Colonic mucosa (tissue), 4 donors: Measurements from ENCODE around the gene SLC17A3. TPM values are rescaled to one million over a fixed set of nuclear protein-coding genes. Genes with fewer than 3 reads are reported as not detected.

Experiments
- DNase-seq: peaks from one replicate; pipeline ENCODE4 v3.0.0-alpha.2; 2020
- H3K27ac ChIP-seq: fragments of 200-600 bp; one replicate; pipeline ENCODE4 v1.8.0; 2021
- H3K27me3 ChIP-seq: fragments of 200-600 bp; one replicate; pipeline ENCODE4 v1.8.0; 2021
- H3K36me3 ChIP-seq: fragments of 200-600 bp; one replicate; pipeline ENCODE4 v1.8.0; 2021
- H3K4me1 ChIP-seq: fragments of 200-600 bp; one replicate; pipeline ENCODE4 v1.8.0; 2021; ENCODE audit warnings: mild to moderate bottlenecking
- H3K4me3 ChIP-seq: fragments of 200-600 bp; one replicate; pipeline ENCODE4 v1.8.0; 2021
- H3K9ac ChIP-seq, 2 donors: one replicate each; pipeline ENCODE4 v1.7.0; 2013; ENCODE audit warnings: control low read depth in 2 of 2, low read depth in 2 of 2, low read length in 2 of 2
- H3K9me3 ChIP-seq: fragments of 200-600 bp; one replicate; pipeline ENCODE4 v1.8.0; 2021
- CTCF ChIP-seq: fragments of 200-600 bp; IDR thresholded peaks from one replicate; pipeline ENCODE4 v1.8.0; 2022; ENCODE audit warnings: antibody characterized with exemption, mild to moderate bottlenecking
- intact Hi-C: fragments of 100-400 bp; cut with DNase I; formaldehyde crosslinking; loops from one replicate; pipeline ENCODE4 v1.14.1; 2022
- total RNA-seq, 2 donors: library from RNA; stranded (reverse); fragmentation: NEBNext Ultra II Directional in 1 of 2; extraction: Animal tissue kit (Norgen Biotek cat#: 25700) in 1 of 2; gene quantifications; one replicate each; pipeline ENCODE4 v1.2.1, GENCODE V29; 2021
- donor health status: healthy.
- donor health status: DM: no; HTN: no; CAD: no.
- donor health status: DM: no; HTN: no; CAD: no.

Gene SLC17A3
- total RNA-seq, 2 donors from 2014 or later, result not detected

- no peaks in the 10 kb centered on the region for H3K36me3 ChIP-seq
- no peak for DNase-seq
- H3K9ac ChIP-seq, result no peak overlapping the region
- H3K27ac ChIP-seq, result no peak overlapping the region
- H3K4me3 ChIP-seq, result no peak overlapping the region
- no peaks in the 10 kb centered on the region for H3K9me3 ChIP-seq
- intact Hi-C loops, result no loop called here
- TF ChIP-seq CTCF, result no peak
- H3K27me3 ChIP-seq, result no peaks in the 10 kb centered on the region
- H3K4me1 ChIP-seq, result no peaks in the 10 kb centered on the region
These were observed 10.7 kb downstream of the SLC17A3 start for GRCh38 chr6:25863360-25863759.

- Histone ChIP-seq H3K27me3 (no peaks in the 10 kb centered on the region), H3K9me3 (no peaks in the 10 kb centered on the region), H3K27ac (no peak overlapping the region), H3K36me3 (no peaks in the 10 kb centered on the region), H3K9ac (no peak overlapping the region), H3K4me3 (no peak overlapping the region), H3K4me1 (no peaks in the 10 kb centered on the region)
- TF ChIP-seq CTCF, result no peak
- DNase-seq, result no peak
- intact Hi-C loops, result no loop called here
These were observed 11.8 kb downstream of the SLC17A3 start for GRCh38 chr6:25862199-25862598.

GRCh38 chr6:25852756-25853155, 21.3 kb downstream of the SLC17A3 start:
- H3K27me3 ChIP-seq, result no peaks in the 10 kb centered on the region
- no peak overlapping the region for H3K4me3 ChIP-seq
- H3K9me3 ChIP-seq, result no peaks in the 10 kb centered on the region
- no peaks in the 10 kb centered on the region for H3K36me3 ChIP-seq
- no peaks in the 10 kb centered on the region for H3K4me1 ChIP-seq
- H3K27ac ChIP-seq, result no peak overlapping the region
- intact Hi-C loops, result no loop called here
- H3K9ac ChIP-seq, result no peak overlapping the region
- no peak for TF ChIP-seq CTCF
- DNase-seq, result no peak

GRCh38 chr6:25851961-25852360, 22.1 kb downstream of the SLC17A3 start:
- H3K4me1 ChIP-seq, result no peaks in the 10 kb centered on the region
- no peak overlapping the region for H3K4me3 ChIP-seq
- no peak for TF ChIP-seq CTCF
- no peaks in the 10 kb centered on the region for H3K36me3 ChIP-seq
- H3K27ac ChIP-seq, result no peak overlapping the region
- H3K9ac ChIP-seq, result no peak overlapping the region
- H3K9me3 ChIP-seq, result no peaks in the 10 kb centered on the region
- H3K27me3 ChIP-seq, result no peaks in the 10 kb centered on the region
- DNase-seq, result no peak
- intact Hi-C loops, result no loop called here

- intact Hi-C loops, result no loop called here
- Histone ChIP-seq H3K4me3 (no peak overlapping the region), H3K36me3 (no peaks in the 10 kb centered on the region), H3K27me3 (no peaks in the 10 kb centered on the region), H3K27ac (no peak overlapping the region), H3K9me3 (no peaks in the 10 kb centered on the region), H3K4me1 (no peaks in the 10 kb centered on the region), H3K9ac (no peak overlapping the region)
- TF ChIP-seq CTCF, result no peak
- no peak for DNase-seq
These were observed 29.5 kb downstream of the SLC17A3 start for GRCh38 chr6:25844518-25844917.

GRCh38 chr6:25842526-25842925, 31.5 kb downstream of the SLC17A3 start:
- Histone ChIP-seq H3K36me3 (no peaks in the 10 kb centered on the region), H3K4me1 (no peaks in the 10 kb centered on the region), H3K27ac (no peak overlapping the region), H3K9ac (no peak overlapping the region), H3K27me3 (no peaks in the 10 kb centered on the region), H3K4me3 (no peak overlapping the region), H3K9me3 (no peaks in the 10 kb centered on the region)
- intact Hi-C loops, result no loop called here
- no peak for TF ChIP-seq CTCF
- no peak for DNase-seq
